ENCODE measurements around the gene GRIN2A. TPM values are rescaled to one million over a fixed set of nuclear protein-coding genes. Genes with fewer than 3 reads are reported as not detected.

Gene GRIN2A
- total and polyA plus RNA-seq, 2 of the 13 experiments (the other 11 are each of a cell fraction or from before 2014, with no cell fraction given), result not detected

GRCh38 chr16:10181196-10182162 lies 749 bp downstream of the GRIN2A start (continued):
- TF ChIP-seq HNF1B (CRISPR knock-in tag; IDR thresholded peaks at IDR 0.05) (no peak), ZNF691 (CRISPR knock-in tag; IDR thresholded peaks at IDR 0.05; ENCODE audit: borderline replicate concordance, low read depth) (peak; percentile 20; the same call in 1 of the 2 replicates), CHD2 (IDR thresholded peaks at IDR 0.05; ENCODE audit: low read depth, low read length) (no peak), ZNF414 (CRISPR knock-in tag; IDR thresholded peaks at IDR 0.05) (0 out of 2 replicates have a peak, but pooled peaks have one; percentile 37), ATF2 (CRISPR knock-in tag; IDR thresholded peaks at IDR 0.05) (0 out of 2 replicates have a peak, but pooled peaks have one; percentile 35), FOXP4 (CRISPR knock-in tag; IDR thresholded peaks at IDR 0.05) (no peak), KDM3A (CRISPR knock-in tag; IDR thresholded peaks at IDR 0.05; ENCODE audit: low read depth) (peak; percentile 91; the same call in 1 of the 2 replicates), ZNF580 (CRISPR knock-in tag; IDR thresholded peaks at IDR 0.05; ENCODE audit: borderline replicate concordance, low read depth) (peak; percentile 40; the same call in 1 of the 2 replicates), ZNF546 (CRISPR knock-in tag; conservative IDR thresholded peaks at IDR 0.05) (0 out of 2 replicates have a peak, but pooled peaks have one; percentile 53), ZNF253 (CRISPR knock-in tag; IDR thresholded peaks at IDR 0.05; ENCODE audit: borderline replicate concordance) (no peak), FOXO4 (CRISPR knock-in tag; conservative IDR thresholded peaks at IDR 0.05) (peak; percentile 95; the same call in 1 of the 2 replicates), ZHX1 (CRISPR knock-in tag; IDR thresholded peaks at IDR 0.05; ENCODE audit: low read depth) (peak; percentile 76; the same call in 1 of the 2 replicates), ZNF225 (CRISPR knock-in tag; IDR thresholded peaks at IDR 0.05) (0 out of 2 replicates have a peak, but pooled peaks have one; percentile 20), ZNF607 (CRISPR knock-in tag; IDR thresholded peaks at IDR 0.05; ENCODE audit: borderline replicate concordance) (peak; percentile 51; the same call in 1 of the 2 replicates)

Data from HepG2 (cell line).